Sigmoid colon (tissue), 7 donors: Measurements from ENCODE around the gene CNTN4. TPM values are rescaled to one million over a fixed set of nuclear protein-coding genes. Genes with fewer than 3 reads are reported as not detected.

Experiments used
- DNase-seq: peaks from one replicate; pipeline ENCODE4 v3.0.0-alpha.2; 2019
- H3K27ac ChIP-seq, 4 donors: fragments of 200-600 bp; sonication (generic); one replicate each; pipeline ENCODE4 v1.5.1; 2016 to 2019; ENCODE audit warnings: mild to moderate bottlenecking in 1 of 4
- H3K27me3 ChIP-seq, 3 donors: fragments of 200-600 bp; sonication (generic); one replicate each; pipeline ENCODE4 v1.5.1; 2019; ENCODE audit warnings: mild to moderate bottlenecking in 1 of 3
- H3K36me3 ChIP-seq, 4 donors: fragments of 200-600 bp; sonication (generic); one replicate each; pipeline ENCODE4 v1.5.1; 2016 to 2019
- H3K4me1 ChIP-seq, 4 donors: fragments of 200-600 bp; sonication (generic); one replicate each; pipeline ENCODE4 v1.5.1; 2017 to 2019
- H3K4me3 ChIP-seq, 4 donors: fragments of 200-600 bp; sonication (generic); one replicate each; pipeline ENCODE4 v1.5.1; 2017 to 2019; ENCODE audit warnings: mild to moderate bottlenecking in 2 of 4, moderate library complexity in 1 of 4
- H3K9me3 ChIP-seq, 4 donors: fragments of 200-600 bp in 3 of 4; sonication (generic) in 3 of 4; one replicate each; pipeline versions ENCODE4 v1.5.1 to v1.6.1; 2013 to 2019
- CTCF ChIP-seq, 4 experiments: fragments of 450-650 bp in 3 of 4; fragments of 200-600 bp in 1 of 4; IDR thresholded peaks; one replicate each; pipeline ENCODE4 v1.5.1; 2016 to 2019; ENCODE audit warnings: antibody characterized with exemption in 4 of 4, mild to moderate bottlenecking in 3 of 4, moderate library complexity in 2 of 4
- EP300 ChIP-seq, 4 donors: sonication (generic); formaldehyde crosslinking; IDR thresholded peaks; one replicate each; pipeline ENCODE4 v1.6.1; 2017; ENCODE audit warnings: antibody characterized with exemption in 4 of 4
- POLR2A ChIP-seq, 2 donors: fragments of 450-650 bp; IDR thresholded peaks; one replicate each; pipeline ENCODE4 v1.6.1; 2016; ENCODE audit warnings: antibody characterized with exemption in 2 of 2, mild to moderate bottlenecking in 2 of 2, moderate library complexity in 2 of 2
- POLR2AphosphoS5 ChIP-seq, 4 donors: sonication (generic); formaldehyde crosslinking; IDR thresholded peaks; one replicate each; pipeline ENCODE4 v1.6.1; 2017; ENCODE audit warnings: antibody characterized with exemption in 4 of 4
- WGBS, 2 donors: extraction: QIAGEN DNeasy Blood & Tissue Kit; methylation state at CpG; one replicate each; pipeline ENCODE4 v1.1.7; 2013; 5-methylcytosine and 5-hydroxymethylcytosine counted together
- intact Hi-C: fragments of 100-400 bp; cut with DNase I; formaldehyde crosslinking; loops from one replicate; pipeline ENCODE4 v1.15.1; 2023
- polyA plus RNA-seq, 3 donors: library from polyadenylated mRNA; stranded (reverse); fragments of 200-250 nt; gene quantifications; one replicate each; pipeline ENCODE4 v1.2.3, GENCODE V29; 2013
- total RNA-seq, 4 donors: library from RNA; depleted of rRNA; stranded (reverse); fragments of >200 nt; gene quantifications; one replicate each; pipeline ENCODE4 v1.1.0, GENCODE V29; 2016
- donor health status: healthy with polysubstance abuse.
- donor health status: Bipolar disorder and iron deficiency.
- donor health status: healthy.

The CNTN4 gene
- total and polyA plus RNA-seq, 7 donors, result 1.4 to 10.0 (median 7.5) TPM

- DNase-seq, result no peak
- intact Hi-C loops, result no loop called here
- Histone ChIP-seq H3K27me3 (no peaks in the 10 kb centered on the region), H3K4me3 (no peak overlapping the region), H3K36me3 (no peaks in the 10 kb centered on the region), H3K27ac (no peak overlapping the region), H3K4me1 (no peaks in the 10 kb centered on the region), H3K9me3 (no peaks in the 10 kb centered on the region)
- WGBS, 2 donors, result 81 to 87% methylated on average over 2 of the region's 2 CpGs
- TF ChIP-seq POLR2A (IDR thresholded peaks at IDR 0.05), result no peak
- TF ChIP-seq EP300 (IDR thresholded peaks at IDR 0.05), result no peak
- TF ChIP-seq CTCF (IDR thresholded peaks at IDR 0.05), result no peak
- TF ChIP-seq POLR2AphosphoS5 (IDR thresholded peaks at IDR 0.05), result no peak
Observed at GRCh38 chr3:2454865-2455264, 356.2 kb downstream of the CNTN4 start.

DNA sequence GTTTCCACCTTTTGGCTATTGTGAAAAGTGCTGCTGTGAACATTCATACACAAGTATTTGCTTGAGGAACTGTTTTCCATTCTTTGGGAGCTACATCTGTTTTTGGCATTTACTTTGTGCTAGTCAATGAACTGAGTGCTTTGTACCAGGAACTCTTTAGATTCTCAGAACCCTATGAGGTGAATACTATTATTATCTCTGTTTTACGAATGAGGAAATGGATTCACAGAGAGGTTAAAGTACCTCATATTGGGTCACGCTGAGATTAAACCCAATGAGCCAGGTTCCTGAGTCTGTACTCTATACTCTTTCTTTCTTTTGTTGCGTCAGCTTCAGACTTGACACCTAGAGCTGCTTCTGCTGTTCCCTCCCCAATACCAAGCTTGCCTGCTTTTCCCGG lies 358.1 kb downstream of the CNTN4 start:
- DNase-seq, result no peak
- Histone ChIP-seq H3K9me3 (no peaks in the 10 kb centered on the region), H3K36me3 (no peaks in the 10 kb centered on the region), H3K27ac (no peak overlapping the region), H3K4me1 (no peaks in the 10 kb centered on the region), H3K4me3 (no peak overlapping the region), H3K27me3 (no peaks in the 10 kb centered on the region)
- intact Hi-C loops, result no loop called here
- TF ChIP-seq POLR2A (IDR thresholded peaks at IDR 0.05) (no peak), POLR2AphosphoS5 (IDR thresholded peaks at IDR 0.05) (no peak), EP300 (IDR thresholded peaks at IDR 0.05) (no peak), CTCF (IDR thresholded peaks at IDR 0.05) (no peak)
- WGBS, 2 donors, result 89 to 90% methylated on average over 4 of the region's 4 CpGs

- H3K4me3 ChIP-seq, result no peak overlapping the region
- TF ChIP-seq POLR2AphosphoS5 (IDR thresholded peaks at IDR 0.05), result no peak
- TF ChIP-seq POLR2A (IDR thresholded peaks at IDR 0.05), result no peak
- TF ChIP-seq EP300 (IDR thresholded peaks at IDR 0.05), result no peak
- TF ChIP-seq CTCF (IDR thresholded peaks at IDR 0.05), result no peak
- H3K27me3 ChIP-seq, result no peaks in the 10 kb centered on the region
- no peak overlapping the region for H3K27ac ChIP-seq
- WGBS, 2 donors, result 84 to 94% methylated on average over 2 of the region's 2 CpGs
- H3K36me3 ChIP-seq, result no peaks in the 10 kb centered on the region
- DNase-seq, result no peak
- intact Hi-C loops, result no loop called here
- no peaks in the 10 kb centered on the region for H3K9me3 ChIP-seq
- H3K4me1 ChIP-seq, result no peaks in the 10 kb centered on the region
Observed at GRCh38 chr3:2458816-2459215, 360.1 kb downstream of the CNTN4 start.

- Histone ChIP-seq H3K27me3 (no peaks in the 10 kb centered on the region), H3K4me3 (no peak overlapping the region), H3K9me3 (no peaks in the 10 kb centered on the region), H3K4me1 (no peaks in the 10 kb centered on the region), H3K27ac (no peak overlapping the region), H3K36me3 (no peaks in the 10 kb centered on the region)
- intact Hi-C loops, result no loop called here
- TF ChIP-seq POLR2AphosphoS5 (IDR thresholded peaks at IDR 0.05), result no peak
- no peak for TF ChIP-seq POLR2A (IDR thresholded peaks at IDR 0.05)
- no peak for TF ChIP-seq EP300 (IDR thresholded peaks at IDR 0.05)
- no peak for TF ChIP-seq CTCF (IDR thresholded peaks at IDR 0.05)
- no peak for DNase-seq
- 79 to 90% methylated on average over 1 of the region's 1 CpG for WGBS, 2 donors
Observed at GRCh38 chr3:2465842-2466241, 367.2 kb downstream of the CNTN4 start.

- no peaks in the 10 kb centered on the region for H3K4me1 ChIP-seq
- intact Hi-C loops, result no loop called here
- H3K27me3 ChIP-seq, result no peaks in the 10 kb centered on the region
- DNase-seq, result no peak
- no peak overlapping the region for H3K4me3 ChIP-seq
- WGBS, 2 donors, result 87 to 92% methylated on average over 4 of the region's 4 CpGs
- H3K36me3 ChIP-seq, result no peaks in the 10 kb centered on the region
- H3K9me3 ChIP-seq, result no peaks in the 10 kb centered on the region
- no peak for TF ChIP-seq POLR2AphosphoS5 (IDR thresholded peaks at IDR 0.05)
- no peak for TF ChIP-seq POLR2A (IDR thresholded peaks at IDR 0.05)
- no peak for TF ChIP-seq EP300 (IDR thresholded peaks at IDR 0.05)
- no peak for TF ChIP-seq CTCF (IDR thresholded peaks at IDR 0.05)
- H3K27ac ChIP-seq, result no peak overlapping the region
Observed at GRCh38 chr3:2468816-2469215, 370.1 kb downstream of the CNTN4 start.
